HepG2 (cell line): ENCODE measurements around the gene ZNRF3.

Experiments used
- ATF1 ChIP-seq: IDR thresholded peaks from 2 replicates; pipeline ENCODE4 v1.6.1; 2016; ENCODE audit warnings: mild to moderate bottlenecking, control low read depth
- HMG20A ChIP-seq: IDR thresholded peaks from 2 replicates; pipeline ENCODE4 v1.6.1; 2016; ENCODE audit warnings: borderline replicate concordance
- KLF9 ChIP-seq: IDR thresholded peaks from 2 replicates; pipeline ENCODE4 v1.6.1; 2016; ENCODE audit warnings: low read depth
- MEIS2 ChIP-seq: sonication (generic); formaldehyde crosslinking; IDR thresholded peaks from 2 replicates; pipeline ENCODE4 v1.9.0; 2021; ENCODE audit warnings: mild to moderate bottlenecking, missing genetic modification reagents
- MXI1 ChIP-seq: IDR thresholded peaks from 3 replicates; pipeline ENCODE4 v1.6.1; 2012; ENCODE audit warnings: low read depth, low read length, inconsistent platforms, borderline replicate concordance
- RAD51 ChIP-seq: fragments of 450-650 bp; IDR thresholded peaks from 2 replicates; pipeline ENCODE4 v1.6.1; 2016; ENCODE audit warnings: borderline replicate concordance
- RNF2 ChIP-seq: fragments of 450-650 bp; conservative IDR thresholded peaks from 2 replicates; pipeline ENCODE4 v1.6.1; 2016; ENCODE audit warnings: low read depth
- SP2 ChIP-seq: sonication (generic); formaldehyde crosslinking; IDR thresholded peaks from 2 replicates; pipeline ENCODE4 v1.5.1; 2020; ENCODE audit warnings: mild to moderate bottlenecking, missing genetic modification reagents
- SRF ChIP-seq: IDR thresholded peaks from 2 replicates; pipeline ENCODE4 v1.6.1; 2011; ENCODE audit warnings: mild to moderate bottlenecking, low read depth, low read length, moderate library complexity
- ZBTB20 ChIP-seq: sonication (generic); formaldehyde crosslinking; IDR thresholded peaks from 2 replicates; pipeline ENCODE4 v1.8.1; 2023; ENCODE audit warnings: missing genetic modification reagents, low read depth, mild to moderate bottlenecking, borderline replicate concordance
- ZNF275 ChIP-seq: sonication (generic); formaldehyde crosslinking; IDR thresholded peaks from 2 replicates; pipeline ENCODE4 v1.8.0; 2022; ENCODE audit warnings: missing genetic modification reagents, mild to moderate bottlenecking, inconsistent platforms, borderline replicate concordance

DNA sequence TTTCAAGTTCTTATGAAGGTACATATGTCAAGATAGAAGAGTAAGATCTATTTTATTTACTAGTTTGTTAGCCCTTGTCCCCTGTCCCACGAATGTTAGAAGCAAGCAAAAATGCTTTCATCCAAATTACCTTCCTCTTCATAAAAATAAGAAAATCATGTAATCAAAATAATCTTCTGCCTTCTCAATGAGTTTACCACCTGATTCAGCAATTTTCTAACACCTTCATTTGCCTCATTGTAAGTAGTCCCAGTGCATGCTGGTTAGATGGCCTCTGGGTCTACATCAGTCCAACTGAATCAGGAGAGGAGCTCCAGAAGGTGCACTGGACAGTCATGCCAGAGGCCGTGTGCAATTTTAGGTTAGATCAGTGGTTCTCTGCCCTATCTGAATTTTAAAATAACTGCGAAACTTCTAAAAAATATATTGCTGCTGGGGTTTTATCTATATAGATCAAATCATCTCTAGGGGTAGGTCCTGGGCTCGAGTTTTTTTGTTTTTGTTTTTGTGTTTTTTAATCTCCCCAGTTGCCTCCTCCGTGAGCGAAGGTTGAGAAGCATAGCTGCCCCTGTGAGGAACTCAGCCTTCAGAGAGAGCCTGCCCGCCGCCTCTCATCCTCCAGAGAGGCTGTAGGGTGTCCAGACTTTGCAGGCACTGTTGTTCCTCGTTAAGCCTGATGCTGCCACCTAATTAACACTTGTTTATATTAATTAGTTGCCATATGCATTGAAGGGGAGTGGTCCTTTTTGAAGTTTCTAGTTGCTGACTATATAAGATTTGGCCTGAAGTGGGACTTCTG lies 146.0 kb downstream of the ZNRF3 start:
- TF ChIP-seq RAD51 (no peak), ZNF275 (CRISPR knock-in tag) (no peak), HMG20A (CRISPR knock-in tag) (no peak), MXI1 (no peak), SP2 (CRISPR knock-in tag) (no peak), ATF1 (CRISPR knock-in tag) (no peak), RNF2 (no peak), MEIS2 (no peak), KLF9 (CRISPR knock-in tag) (no peak), SRF (no peak), ZBTB20 (CRISPR knock-in tag) (no peak)
